HG03025 (cell line): Measurements from ENCODE around the gene DYNLT2.

Source experiments
- ATAC-seq: cut with Tn5 transposase; IDR thresholded peaks from one replicate; pipeline ENCODE4 v1.9.1; 2021; ENCODE audit warnings: mild to moderate bottlenecking, moderate library complexity; ENCODE audit not compliant: unreplicated experiment, low FRiP score

The DYNLT2 gene

GRCh38 chr6:169738976-169739529 lies 12.3 kb downstream of the DYNLT2 start:
- no peak for ATAC-seq

GRCh38 chr6:169738204-169738975 lies 13.0 kb downstream of the DYNLT2 start:
- ATAC-seq: no peak

- ATAC-seq: no peak
These were observed 21.4 kb downstream of the DYNLT2 start for GRCh38 chr6:169729961-169730360.

GRCh38 chr6:169726963-169727362 lies 24.4 kb downstream of the DYNLT2 start:
- no peak for ATAC-seq

GRCh38 chr6:169726049-169726400 lies 25.3 kb downstream of the DYNLT2 start:
- no peak for ATAC-seq

- no peak for ATAC-seq
These were observed 26.0 kb downstream of the DYNLT2 start for GRCh38 chr6:169725125-169726048.

GRCh38 chr6:169724494-169725124 lies 26.8 kb downstream of the DYNLT2 start, which contains the start of gene PHF10:
Gene PHF10 (minus strand): TSS chr6:169724500. CDS start chr6:169723931, 569 bp downstream.
- peak; percentile 46 for ATAC-seq

- ATAC-seq: peak; percentile 56
These were observed 27.3 kb downstream of the DYNLT2 start for GRCh38 chr6:169723991-169724493.

GRCh38 chr6:169723200-169723909 lies 28.0 kb downstream of the DYNLT2 start:
- ATAC-seq: peak; percentile 35

GRCh38 chr6:169722362-169723199 lies 28.8 kb downstream of the DYNLT2 start:
- peak; percentile 19 for ATAC-seq

GRCh38 chr6:169720207-169720855 lies 31.0 kb downstream of the DYNLT2 start:
- no peak for ATAC-seq

- no peak for ATAC-seq
These were observed 32.3 kb downstream of the DYNLT2 start for GRCh38 chr6:169719117-169719516.

- no peak for ATAC-seq
These were observed 36.8 kb downstream of the DYNLT2 start for GRCh38 chr6:169714595-169714994.

- no peak for ATAC-seq
These were observed 37.2 kb downstream of the DYNLT2 start for GRCh38 chr6:169714178-169714577.

GRCh38 chr6:169710009-169710408 lies 41.4 kb downstream of the DYNLT2 start:
- ATAC-seq: no peak

- ATAC-seq: no peak
These were observed 42.1 kb downstream of the DYNLT2 start for GRCh38 chr6:169709293-169709692.

GRCh38 chr6:169707772-169708171 lies 43.6 kb downstream of the DYNLT2 start:
- ATAC-seq: no peak

- peak; percentile 16 for ATAC-seq
These were observed 48.5 kb downstream of the DYNLT2 start for GRCh38 chr6:169702840-169703246.
